Common myeloid progenitor, CD34-positive (primary cell): ENCODE data around the gene KIT.

Experiments
- CTCF ChIA-PET: fragments of 350-600 bp; sonication (Branson Sonifier 250); formaldehyde crosslinking; loops from one replicate; lab custom pipeline; 2021; ENCODE audit warnings: antibody characterized with exemption; lab: Charles Lee
- POLR2A ChIA-PET: fragments of 350-600 bp; sonication (Branson Sonifier 250); formaldehyde crosslinking; loops from one replicate; lab custom pipeline; 2021; ENCODE audit warnings: antibody characterized with exemption; lab: Charles Lee
- DNase-seq, 3 donors: peaks; one replicate each; pipeline versions ENCODE4 v3.0.0 to v3.0.0-alpha.2; 2013
- H3K27ac ChIP-seq, 2 experiments: 1 replicate in 1 of 2; 2 replicates in 1 of 2; pipeline ENCODE4 v1.7.0; 2013; ENCODE audit warnings: inconsistent platforms in 2 of 2, low read length in 2 of 2, mild to moderate bottlenecking in 2 of 2, low read depth in 1 of 2, moderate library complexity in 1 of 2; ENCODE audit not compliant: severe bottlenecking in 2 of 2, insufficient read depth in 1 of 2, poor library complexity in 1 of 2
- H3K27me3 ChIP-seq, 5 experiments: replicated peaks in 2 of 5; 1 replicate in 3 of 5; 2 replicates in 2 of 5; pipeline versions ENCODE4 v1.6.1 to v1.7.0; 2013; ENCODE audit warnings: low read length in 4 of 5, mild to moderate bottlenecking in 2 of 5, moderate library complexity in 2 of 5, inconsistent platforms in 1 of 5; ENCODE audit not compliant: insufficient read depth in 5 of 5, control insufficient read depth in 4 of 5
- H3K36me3 ChIP-seq, 4 experiments: 1 replicate in 2 of 4; 2 replicates in 2 of 4; pipeline versions ENCODE4 v1.6.1 to v1.7.0; 2013; ENCODE audit warnings: low read length in 3 of 4, control low read depth in 1 of 4, mild to moderate bottlenecking in 1 of 4; ENCODE audit not compliant: control insufficient read depth in 4 of 4, insufficient read depth in 4 of 4
- H3K4me1 ChIP-seq, 4 experiments: 1 replicate in 3 of 4; 2 replicates in 1 of 4; pipeline versions ENCODE4 v1.6.1 to v1.7.1; 2013; ENCODE audit warnings: low read length in 3 of 4, mild to moderate bottlenecking in 3 of 4, control low read depth in 1 of 4, inconsistent platforms in 1 of 4, moderate library complexity in 1 of 4; ENCODE audit not compliant: control insufficient read depth in 4 of 4, insufficient read depth in 4 of 4; ENCODE audit errors: control extremely low read depth in 1 of 4
- H3K4me3 ChIP-seq, 7 experiments: 1 replicate in 4 of 7; 2 replicates in 3 of 7; pipeline versions ENCODE4 v1.5.1 to v1.7.0; 2013; ENCODE audit warnings: mild to moderate bottlenecking in 7 of 7, low read length in 6 of 7, moderate library complexity in 6 of 7, inconsistent platforms in 2 of 7, low read depth in 2 of 7, control low read depth in 1 of 7; ENCODE audit not compliant: insufficient read depth in 4 of 7, control insufficient read depth in 1 of 7; ENCODE audit errors: extremely low read depth in 1 of 7
- H3K9me3 ChIP-seq, 5 experiments: 1 replicate in 4 of 5; 2 replicates in 1 of 5; pipeline versions ENCODE4 v1.6.1 to v1.7.1; 2013; ENCODE audit warnings: low read length in 4 of 5, mild to moderate bottlenecking in 2 of 5, inconsistent platforms in 1 of 5, low read depth in 1 of 5, moderate library complexity in 1 of 5; ENCODE audit not compliant: control insufficient read depth in 4 of 5, insufficient read depth in 2 of 5; ENCODE audit errors: control extremely low read depth in 1 of 5
- WGBS: methylation state at CpG from one replicate; pipeline ENCODE4 v1.1.5; 2013; ENCODE audit not compliant: insufficient coverage; 5-methylcytosine and 5-hydroxymethylcytosine counted together

Gene KIT

GRCh38 chr4:54767376-54767775 is 109.6 kb downstream of the KIT start:
- H3K4me3 ChIP-seq = no peak overlapping the region
- no peaks in the 10 kb centered on the region for H3K27me3 ChIP-seq
- no peak overlapping the region for H3K27ac ChIP-seq
- no peak for DNase-seq
- no peaks in the 10 kb centered on the region for H3K36me3 ChIP-seq
- POLR2A ChIA-PET = interaction anchor here (0.6 kb wide), 1 partner anchor 11 kb away, joined by 3 read pairs; no protein-coding TSS in a partner anchor
- peaks cover 0 to 13% (median 0%) of the 10 kb centered on the region in 4 experiments for H3K4me1 ChIP-seq
- CTCF ChIA-PET = interaction anchor here (1.2 kb wide), 1 partner anchor 14 kb away, joined by 4 read pairs; no protein-coding TSS in a partner anchor
- peaks cover 0 to 9% (median 0%) of the 10 kb centered on the region in 5 experiments for H3K9me3 ChIP-seq

- POLR2A ChIA-PET = no interaction called here
These were observed 115.3 kb downstream of the KIT start for GRCh38 chr4:54773022-54773421.

GRCh38 chr4:54779036-54779435 is 121.3 kb downstream of the KIT start:
- Histone ChIP-seq H3K4me3 (no peak overlapping the region), H3K9me3 (no peaks in the 10 kb centered on the region), H3K36me3 (no peaks in the 10 kb centered on the region), H3K4me1 (peaks cover 0 to 18% (median 12%) of the 10 kb centered on the region in 4 experiments), H3K27ac (no peak overlapping the region), H3K27me3 (no peaks in the 10 kb centered on the region)
- CTCF ChIA-PET = interaction anchor here (0.9 kb wide), 1 partner anchor 61 kb away, joined by 3 read pairs; no protein-coding TSS in a partner anchor
- POLR2A ChIA-PET = no interaction called here
- no peak for DNase-seq
- WGBS = 100% methylated on average over 2 of the region's 2 CpGs

More at GRCh38 chr4:54773022-54773421, 115.3 kb downstream of the KIT start:
- Histone ChIP-seq H3K36me3 (no peaks in the 10 kb centered on the region), H3K4me3 (no peak overlapping the region), H3K9me3 (peaks cover 0 to 4% (median 0%) of the 10 kb centered on the region in 5 experiments), H3K27me3 (no peaks in the 10 kb centered on the region), H3K27ac (no peak overlapping the region), H3K4me1 (peaks cover 0 to 13% (median 0%) of the 10 kb centered on the region in 4 experiments)
- WGBS = 98% methylated on average over 4 of the region's 4 CpGs
- no peak for DNase-seq
- CTCF ChIA-PET = interaction anchor here (1.2 to 2.7 kb wide), 2 partner anchors 13 to 21 kb away, joined by 3 to 11 read pairs; no protein-coding TSS in a partner anchor

GRCh38 chr4:54779476-54780148 is 121.9 kb downstream of the KIT start:
- no peaks in the 10 kb centered on the region for H3K27me3 ChIP-seq
- no peaks in the 10 kb centered on the region for H3K9me3 ChIP-seq
- peak in 2 of 3 donors; percentile 36 to 50 for DNase-seq
- H3K36me3 ChIP-seq = no peaks in the 10 kb centered on the region
- peaks cover 0 to 22% (median 18%) of the 10 kb centered on the region in 4 experiments for H3K4me1 ChIP-seq
- H3K27ac ChIP-seq = no peak overlapping the region
- CTCF ChIA-PET = interaction anchor here (1.1 kb wide), 1 partner anchor 28 kb away, joined by 3 read pairs; no protein-coding TSS in a partner anchor
- POLR2A ChIA-PET = no interaction called here
- WGBS = 100% methylated on average over 2 of the region's 2 CpGs
- H3K4me3 ChIP-seq = no peak overlapping the region

GRCh38 chr4:54780149-54780495 is 122.4 kb downstream of the KIT start:
- Histone ChIP-seq H3K9me3 (no peaks in the 10 kb centered on the region), H3K4me3 (no peak overlapping the region)
- DNase-seq = peak in 2 of 3 donors; percentile 36 to 51

GRCh38 chr4:54781756-54782155 is 124.0 kb downstream of the KIT start:
- no peaks in the 10 kb centered on the region for H3K9me3 ChIP-seq
- no peak for DNase-seq
- ChIA-PET CTCF (interaction anchor here (1.3 to 1.7 kb wide), 4 partner anchors 10 to 19 kb away, joined by 4 read pairs; no protein-coding TSS in a partner anchor), POLR2A (no interaction called here)
- no peaks in the 10 kb centered on the region for H3K36me3 ChIP-seq
- H3K4me1 ChIP-seq = peaks cover 0 to 22% (median 18%) of the 10 kb centered on the region in 4 experiments
- H3K27me3 ChIP-seq = no peaks in the 10 kb centered on the region
- WGBS = 100% methylated on average over 4 of the region's 4 CpGs
- H3K27ac ChIP-seq = no peak overlapping the region
- no peak overlapping the region for H3K4me3 ChIP-seq

More at GRCh38 chr4:54780149-54780495, 122.4 kb downstream of the KIT start:
- CTCF ChIA-PET = interaction anchor here (1.1 kb wide), 1 partner anchor 28 kb away, joined by 3 read pairs; no protein-coding TSS in a partner anchor
- H3K36me3 ChIP-seq = no peaks in the 10 kb centered on the region
- peaks cover 0 to 22% (median 18%) of the 10 kb centered on the region in 4 experiments for H3K4me1 ChIP-seq
- no peak overlapping the region for H3K27ac ChIP-seq
- POLR2A ChIA-PET = no interaction called here
- H3K27me3 ChIP-seq = no peaks in the 10 kb centered on the region
